PFSK-1 (cell line): ENCODE data around the gene PTPRT.

Source experiments
- FOXP2 ChIP-seq: optimal IDR thresholded peaks from 2 replicates; pipeline ENCODE3; 2011; ENCODE audit warnings: borderline replicate concordance, control low read depth, inconsistent platforms; ENCODE audit not compliant: insufficient read depth; ENCODE audit errors: extremely low read length, extremely low read depth
- POLR2AphosphoS5 ChIP-seq: IDR thresholded peaks from 2 replicates; pipeline ENCODE4 v1.6.1; 2012; ENCODE audit warnings: low read depth, mild to moderate bottlenecking, control low read depth, low read length, moderate library complexity
- SIN3A ChIP-seq: IDR thresholded peaks from 2 replicates; pipeline ENCODE4 v1.6.1; 2012; ENCODE audit warnings: mild to moderate bottlenecking, low read length, moderate library complexity, borderline replicate concordance; ENCODE audit not compliant: insufficient read depth
- TAF1 ChIP-seq: IDR thresholded peaks from 2 replicates; pipeline ENCODE4 v1.6.1; 2012; ENCODE audit warnings: low read length, control low read depth, borderline replicate concordance; ENCODE audit not compliant: insufficient read depth
- TF ChIP-seq, protein P1 (sequence below), 2 experiments: IDR thresholded peaks; 2 replicates each; pipeline versions ENCODE4 v1.6.1 to v1.8.0; 2011 to 2012; ENCODE audit warnings: low read depth in 2 of 2, low read length in 2 of 2, control low read depth in 1 of 2, inconsistent platforms in 1 of 2, mild to moderate bottlenecking in 1 of 2, moderate library complexity in 1 of 2; ENCODE audit not compliant: insufficient read depth in 1 of 2

DNA sequence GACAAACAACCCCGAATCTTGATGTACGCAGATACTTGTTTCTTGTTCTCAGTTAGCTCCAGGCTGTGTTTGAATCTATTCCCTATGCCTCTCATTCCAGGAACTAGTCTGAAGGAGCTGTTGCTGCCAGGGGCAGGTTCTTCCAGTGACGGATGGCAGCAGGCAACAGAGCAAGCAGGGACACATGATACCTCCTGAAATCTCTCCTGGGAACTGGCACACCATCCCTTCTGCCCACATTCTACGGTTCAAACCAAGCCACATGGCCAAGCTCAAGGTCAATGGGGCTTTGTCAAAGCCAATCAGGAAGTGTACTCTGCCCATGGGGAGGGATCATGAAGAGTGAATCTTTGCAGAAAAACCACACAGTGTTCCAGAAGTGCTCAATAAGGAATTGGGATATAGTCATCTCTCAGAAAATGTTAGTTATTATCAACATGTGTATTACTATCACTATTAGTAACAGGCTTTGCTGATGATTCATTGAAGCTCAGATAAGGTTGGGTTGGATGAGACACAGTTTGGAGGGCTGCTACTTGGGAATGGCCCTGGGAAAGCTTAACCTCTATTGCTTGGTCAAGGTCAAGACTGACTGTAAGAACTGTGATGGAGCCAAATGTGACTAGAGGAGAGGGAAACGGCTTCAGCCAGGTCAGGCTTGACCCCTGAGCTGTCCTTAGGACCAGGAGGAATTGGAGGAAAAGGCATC lies 454.9 kb downstream of the PTPRT start:
- no peak for TF ChIP-seq POLR2AphosphoS5
- TF ChIP-seq, protein P1, sequence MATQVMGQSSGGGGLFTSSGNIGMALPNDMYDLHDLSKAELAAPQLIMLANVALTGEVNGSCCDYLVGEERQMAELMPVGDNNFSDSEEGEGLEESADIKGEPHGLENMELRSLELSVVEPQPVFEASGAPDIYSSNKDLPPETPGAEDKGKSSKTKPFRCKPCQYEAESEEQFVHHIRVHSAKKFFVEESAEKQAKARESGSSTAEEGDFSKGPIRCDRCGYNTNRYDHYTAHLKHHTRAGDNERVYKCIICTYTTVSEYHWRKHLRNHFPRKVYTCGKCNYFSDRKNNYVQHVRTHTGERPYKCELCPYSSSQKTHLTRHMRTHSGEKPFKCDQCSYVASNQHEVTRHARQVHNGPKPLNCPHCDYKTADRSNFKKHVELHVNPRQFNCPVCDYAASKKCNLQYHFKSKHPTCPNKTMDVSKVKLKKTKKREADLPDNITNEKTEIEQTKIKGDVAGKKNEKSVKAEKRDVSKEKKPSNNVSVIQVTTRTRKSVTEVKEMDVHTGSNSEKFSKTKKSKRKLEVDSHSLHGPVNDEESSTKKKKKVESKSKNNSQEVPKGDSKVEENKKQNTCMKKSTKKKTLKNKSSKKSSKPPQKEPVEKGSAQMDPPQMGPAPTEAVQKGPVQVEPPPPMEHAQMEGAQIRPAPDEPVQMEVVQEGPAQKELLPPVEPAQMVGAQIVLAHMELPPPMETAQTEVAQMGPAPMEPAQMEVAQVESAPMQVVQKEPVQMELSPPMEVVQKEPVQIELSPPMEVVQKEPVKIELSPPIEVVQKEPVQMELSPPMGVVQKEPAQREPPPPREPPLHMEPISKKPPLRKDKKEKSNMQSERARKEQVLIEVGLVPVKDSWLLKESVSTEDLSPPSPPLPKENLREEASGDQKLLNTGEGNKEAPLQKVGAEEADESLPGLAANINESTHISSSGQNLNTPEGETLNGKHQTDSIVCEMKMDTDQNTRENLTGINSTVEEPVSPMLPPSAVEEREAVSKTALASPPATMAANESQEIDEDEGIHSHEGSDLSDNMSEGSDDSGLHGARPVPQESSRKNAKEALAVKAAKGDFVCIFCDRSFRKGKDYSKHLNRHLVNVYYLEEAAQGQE (IDR thresholded peaks at IDR 0.05; ENCODE audit: insufficient read depth in 1 of 2, low read depth in 2 of 2, low read length in 2 of 2), result no peak
- TF ChIP-seq SIN3A, result no peak
- no peak for TF ChIP-seq TAF1
- TF ChIP-seq FOXP2, result no peak
